K562 (cell line): ENCODE results near the gene GPAT2. TPM values are rescaled to one million over a fixed set of nuclear protein-coding genes. Genes with fewer than 3 reads are reported as not detected.
A peak's percentile ranks its signal among the peaks of the same experiment; 100 is the strongest.

Source experiments
- ATAC-seq: fragments of 200-7000 bp; cut with Tn5 transposase; 3 replicates; pipeline ENCODE4 v1.9.1; 2020; ENCODE audit warnings: moderate library complexity
- BruUV-seq: library from RNA; stranded (reverse); fragments of 400-500 nt; replicated peaks from 2 replicates; lab custom pipeline; 2021; lab: Mats Ljungman, UMichigan
- CTCF ChIA-PET: fragments of 300-600 bp; formaldehyde crosslinking; extraction: SDS; loops from one replicate; lab custom pipeline; 2021; ENCODE audit warnings: low intra/inter-chr PET ratio; lab: Yijun Ruan, JAX
- POLR2A ChIA-PET: fragments of 300-600, 350-650 bp; sonication (Branson Sonifier 250); formaldehyde crosslinking; extraction: SDS; loops from one replicate; lab custom pipeline; 2021; ENCODE audit warnings: antibody characterized with exemption, inconsistent platforms; lab: Yijun Ruan, JAX
- DNase-seq, 4 experiments: peaks; one replicate each; pipeline versions ENCODE4 v3.0.0 to v3.0.0-alpha.2; 2011 to 2018; ENCODE audit warnings: low spot score in 3 of 4, mixed read lengths in 3 of 4; ENCODE audit errors: extremely low read depth in 1 of 4
- FAIRE-seq: peaks from 2 replicates; lab custom pipeline; 2011; peaks lifted over from hg19 to GRCh38; lab: Jason Lieb, UNC
- H2AFZ ChIP-seq: 2 replicates; pipeline ENCODE4 v1.6.0; 2011; ENCODE audit warnings: low read depth, low read length, control low read depth, inconsistent platforms
- H3K27ac ChIP-seq: fragments of 200-600 bp; 3 replicates; pipeline ENCODE4 v1.8.0; 2011; ENCODE audit warnings: low read depth, mild to moderate bottlenecking, control low read depth, inconsistent platforms, low read length, moderate library complexity, mixed read lengths; ENCODE audit errors: extremely low read depth
- H3K27me3 ChIP-seq, 2 experiments: fragments of 300-600 bp in 1 of 2; 2 replicates in 1 of 2; 3 replicates in 1 of 2; pipeline versions ENCODE4 v1.6.0 to v1.8.0; 2011; ENCODE audit warnings: inconsistent platforms in 2 of 2, low read length in 2 of 2, mild to moderate bottlenecking in 1 of 2, mixed read lengths in 1 of 2, moderate library complexity in 1 of 2; ENCODE audit not compliant: control insufficient read depth in 2 of 2, insufficient read depth in 2 of 2
- H3K36me3 ChIP-seq: fragments of 300-600 bp; 3 replicates; pipeline ENCODE4 v1.8.0; 2011; ENCODE audit warnings: mild to moderate bottlenecking, low read length, inconsistent platforms; ENCODE audit not compliant: control insufficient read depth, insufficient read depth
- H3K4me1 ChIP-seq, 2 experiments: fragments of 200-600 bp in 1 of 2; replicated peaks in 1 of 2; 2 replicates in 1 of 2; 3 replicates in 1 of 2; pipeline versions ENCODE4 v1.5.1 to v1.8.0; 2011; ENCODE audit warnings: inconsistent platforms in 2 of 2, low read length in 2 of 2, mild to moderate bottlenecking in 1 of 2, mixed read lengths in 1 of 2, moderate library complexity in 1 of 2; ENCODE audit not compliant: control insufficient read depth in 2 of 2, insufficient read depth in 2 of 2
- H3K4me2 ChIP-seq: 2 replicates; pipeline ENCODE4 v1.6.1; 2011; ENCODE audit warnings: low read length, control low read depth, inconsistent platforms, mixed read lengths; ENCODE audit not compliant: insufficient read depth
- H3K4me3 ChIP-seq: fragments of 200-600 bp; sonication (generic), shearing (Covaris generic); 2 replicates; pipeline ENCODE4 v1.5.1; 2016; ENCODE audit warnings: control low read depth, inconsistent platforms
- H3K79me2 ChIP-seq: fragments of 200-600 bp; 3 replicates; pipeline ENCODE4 v1.8.0; 2011; ENCODE audit warnings: low read length, inconsistent platforms; ENCODE audit not compliant: control insufficient read depth, insufficient read depth
- H3K9ac ChIP-seq, 2 experiments: 2 replicates each; pipeline versions ENCODE4 v1.6.0 to v1.6.1; 2011; ENCODE audit warnings: low read depth in 2 of 2, low read length in 2 of 2, control low read depth in 1 of 2, inconsistent platforms in 1 of 2, mild to moderate bottlenecking in 1 of 2, mixed read lengths in 1 of 2; ENCODE audit not compliant: insufficient read depth in 1 of 2
- H3K9me1 ChIP-seq: one replicate; pipeline ENCODE4 v1.6.0; 2011; ENCODE audit warnings: inconsistent platforms, mild to moderate bottlenecking, low read length, moderate library complexity; ENCODE audit not compliant: control insufficient read depth, insufficient read depth
- H3K9me3 ChIP-seq: replicated peaks from 2 replicates; pipeline ENCODE4 v1.5.1; 2011; ENCODE audit warnings: low read depth, low read length, inconsistent platforms; ENCODE audit not compliant: control insufficient read depth, insufficient read depth
- H4K20me1 ChIP-seq: replicated peaks from 2 replicates; pipeline ENCODE4 v1.6.1; 2011; ENCODE audit warnings: low read length, inconsistent platforms, mixed read lengths; ENCODE audit not compliant: control insufficient read depth, insufficient read depth
- RNF2 ChIP-seq: sonication (generic); IDR thresholded peaks from 2 replicates; pipeline ENCODE4 v1.6.1; 2016
- ZBTB40 ChIP-seq, 2 experiments: fragments of 450-650 bp in 1 of 2; sonication (generic) in 1 of 2; formaldehyde crosslinking in 1 of 2; IDR thresholded peaks; 2 replicates each; pipeline versions ENCODE4 v1.7.1 to v1.9.0; 2016 to 2022; ENCODE audit warnings: inconsistent platforms in 1 of 2, mild to moderate bottlenecking in 1 of 2, missing genetic modification reagents in 1 of 2
- ZFP36 ChIP-seq: fragments of 150-350 bp; IDR thresholded peaks from 2 replicates; pipeline ENCODE4 v1.6.1; 2018; ENCODE audit warnings: low read length, low read depth; ENCODE audit not compliant: partially characterized antibody
- ZNF316 ChIP-seq: fragments of 450-650 bp; IDR thresholded peaks from 2 replicates; pipeline ENCODE4 v1.6.1; 2016
- WGBS: fragments of 100-300 bp; shearing (Covaris generic); methylation state at CpG from one replicate; pipeline ENCODE4 v1.1.6; 2016; ENCODE audit warnings: low coverage, mixed read lengths; ENCODE audit not compliant: insufficient coverage; ENCODE audit errors: missing lambda C conversion rate; 5-methylcytosine and 5-hydroxymethylcytosine counted together
- in situ Hi-C: fragments of 300-500 bp; cut with MboI; formaldehyde crosslinking; loops from 4 replicates; pipeline ENCODE4 v1.15.0; 2018; ENCODE audit warnings: inconsistent platforms, mixed read lengths
- intact Hi-C: fragments of 100-400 bp; cut with micrococcal nuclease; formaldehyde crosslinking; loops from 2 replicates; pipeline ENCODE4 v1.14.2; 2022
- polyA plus RNA-seq, 8 experiments: library from polyadenylated mRNA; depleted of rRNA in 4 of 8; stranded (reverse) in 5 of 8; unstranded in 3 of 8; fragments of >200 nt; fragmentation: Nextera tagmentation in 2 of 8; fragmentation: Illumina TruSeq in 1 of 8; extraction: Ambion mirVana in 2 of 8; extraction: Trizol in 1 of 8; gene quantifications; 2 replicates each; pipeline versions ENCODE4 v1.2.1 to v1.2.3, GENCODE V29; 2011 to 2014; ENCODE audit warnings: inconsistent platforms in 1 of 8, missing spikeins in 1 of 8
- total RNA-seq, 7 experiments: library from RNA; depleted of rRNA in 6 of 7; stranded (reverse); fragments of >200 nt in 6 of 7; fragmentation: Illumina TruSeq in 2 of 7; extraction: Trizol in 2 of 7; gene quantifications; 2 replicates each; pipeline versions ENCODE4 v1.2.1 to v1.2.3, GENCODE V29; 2011 to 2021; ENCODE audit warnings: low replicate concordance in 1 of 7

The GPAT2 gene
- total and polyA plus RNA-seq, 9 of the 15 experiments (the other 6 are each of a cell fraction or from before 2014, with no cell fraction given): 0.01 to 1.2 (median 0.22) TPM; not detected in 3

GRCh38 chr2:96081042-96081441 lies 46.3 kb upstream of the GPAT2 start (continued):
- TF ChIP-seq ZNF316: peak; percentile 92
- TF ChIP-seq, all 486 proteins: peak for 5

DNA sequence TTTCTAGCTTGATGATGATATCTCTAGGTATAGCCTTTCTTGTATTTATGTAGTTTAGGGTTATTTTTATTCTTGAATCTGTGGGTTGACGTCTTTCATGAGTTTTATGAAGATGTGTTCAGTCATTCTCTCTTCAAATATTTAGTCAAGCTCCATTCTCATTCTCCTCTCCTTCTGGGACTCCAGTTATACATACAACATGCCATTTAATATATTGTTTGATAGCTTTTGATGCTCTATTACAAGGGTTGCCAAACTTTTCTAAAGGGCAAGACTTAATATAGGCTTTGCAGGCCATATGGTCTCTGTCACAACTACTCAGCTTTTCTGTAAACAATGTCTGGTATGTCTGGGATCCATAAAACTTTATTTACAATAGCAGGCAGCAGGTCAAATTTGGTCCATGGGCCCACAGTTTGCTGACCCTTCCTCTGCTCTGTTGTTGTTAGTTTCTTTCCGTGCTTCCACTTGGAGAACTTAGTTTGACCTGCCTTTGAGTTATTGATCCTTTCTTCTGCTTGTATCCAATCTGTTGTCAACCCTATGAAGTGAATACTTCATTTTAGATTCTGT lies 40.6 kb upstream of the GPAT2 start:
- ATAC-seq: no peak
- FAIRE-seq: no peak
- BruUV-seq: no TSS peak
- Histone ChIP-seq H3K27ac (no peak overlapping the region), H3K9ac (no peak overlapping the region), H3K36me3 (no peaks in the 10 kb centered on the region), H2AFZ (no peak overlapping the region), H3K4me3 (no peak overlapping the region), H3K27me3 (peaks cover 4 to 39% of the 10 kb centered on the region in 2 experiments; a peak in 3 of 5 replicates), H3K79me2 (no peaks in the 10 kb centered on the region), H3K9me3 (no peaks in the 10 kb centered on the region), H4K20me1 (no peaks in the 10 kb centered on the region), H3K9me1 (no peaks in the 10 kb centered on the region), H3K4me1 (no peaks in the 10 kb centered on the region), H3K4me2 (no peak overlapping the region)
- intact Hi-C loops: no loop called here
- ChIA-PET CTCF (no interaction called here), POLR2A (interaction anchor here (1.1 kb wide), 1 partner anchor 11 kb away, joined by 5 read pairs; no protein-coding TSS in a partner anchor)
- in situ Hi-C loops: loop anchor here (10.0 to 25.0 kb wide), 2 partner anchors 70 to 288 kb away; no protein-coding TSS in a partner anchor
- 0% methylated on average over 2 of the region's 2 CpGs for WGBS
- DNase-seq: no peak
- TF ChIP-seq ZBTB40 (IDR thresholded peaks at IDR 0.05) (peak; percentile 80), ZBTB40 (CRISPR knock-in tag; IDR thresholded peaks at IDR 0.05) (no peak), RNF2 (no peak), ZFP36 (no peak)
